ENCODE data around the gene JPH2.

Gene JPH2

GRCh38 chr20:44145131-44145775 lies 41.7 kb downstream of the JPH2 start:
- Histone ChIP-seq H3K27me3 (replicated peaks; ENCODE audit: insufficient read depth, low read length) (peaks cover 5% of the 10 kb centered on the region; the same call in 1 of the 2 replicates), H3F3A (ENCODE audit: insufficient read depth, low read length) (no peaks in the 10 kb centered on the region), H3K4me2 (ENCODE audit: low read depth, low read length) (no peak overlapping the region), H3K9me3 (replicated peaks; ENCODE audit: insufficient read depth, low read length) (no peaks in the 10 kb centered on the region), H4K20me1 (ENCODE audit: insufficient read depth, low read length) (no peaks in the 10 kb centered on the region), H3K79me2 (ENCODE audit: low read length) (no peaks in the 10 kb centered on the region), H3K36me3 (replicated peaks; ENCODE audit: insufficient read depth, low read length) (no peaks in the 10 kb centered on the region), H3K9ac (ENCODE audit: low read length) (no peak overlapping the region), H3K4me1 (ENCODE audit: low read length) (no peaks in the 10 kb centered on the region), H3K4me3 (ENCODE audit: low read length) (no peak overlapping the region), H3K9me2 (replicated peaks; ENCODE audit: insufficient read depth, low read length) (no peaks in the 10 kb centered on the region), H3K27ac (ENCODE audit: low read length) (no peak overlapping the region), H2AFZ (ENCODE audit: low read length) (no peak overlapping the region)
- DNase-seq = no peak
- TF ChIP-seq EZH2 (optimal IDR thresholded peaks at IDR 0.05; ENCODE audit: low read depth, low read length) (no peak), EZH2phosphoT487 (IDR thresholded peaks at IDR 0.05; ENCODE audit: low read length) (no peak)
- TF ChIP-seq, protein P1, sequence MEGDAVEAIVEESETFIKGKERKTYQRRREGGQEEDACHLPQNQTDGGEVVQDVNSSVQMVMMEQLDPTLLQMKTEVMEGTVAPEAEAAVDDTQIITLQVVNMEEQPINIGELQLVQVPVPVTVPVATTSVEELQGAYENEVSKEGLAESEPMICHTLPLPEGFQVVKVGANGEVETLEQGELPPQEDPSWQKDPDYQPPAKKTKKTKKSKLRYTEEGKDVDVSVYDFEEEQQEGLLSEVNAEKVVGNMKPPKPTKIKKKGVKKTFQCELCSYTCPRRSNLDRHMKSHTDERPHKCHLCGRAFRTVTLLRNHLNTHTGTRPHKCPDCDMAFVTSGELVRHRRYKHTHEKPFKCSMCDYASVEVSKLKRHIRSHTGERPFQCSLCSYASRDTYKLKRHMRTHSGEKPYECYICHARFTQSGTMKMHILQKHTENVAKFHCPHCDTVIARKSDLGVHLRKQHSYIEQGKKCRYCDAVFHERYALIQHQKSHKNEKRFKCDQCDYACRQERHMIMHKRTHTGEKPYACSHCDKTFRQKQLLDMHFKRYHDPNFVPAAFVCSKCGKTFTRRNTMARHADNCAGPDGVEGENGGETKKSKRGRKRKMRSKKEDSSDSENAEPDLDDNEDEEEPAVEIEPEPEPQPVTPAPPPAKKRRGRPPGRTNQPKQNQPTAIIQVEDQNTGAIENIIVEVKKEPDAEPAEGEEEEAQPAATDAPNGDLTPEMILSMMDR (IDR thresholded peaks at IDR 0.05; ENCODE audit: low read length) = no peak

DNA sequence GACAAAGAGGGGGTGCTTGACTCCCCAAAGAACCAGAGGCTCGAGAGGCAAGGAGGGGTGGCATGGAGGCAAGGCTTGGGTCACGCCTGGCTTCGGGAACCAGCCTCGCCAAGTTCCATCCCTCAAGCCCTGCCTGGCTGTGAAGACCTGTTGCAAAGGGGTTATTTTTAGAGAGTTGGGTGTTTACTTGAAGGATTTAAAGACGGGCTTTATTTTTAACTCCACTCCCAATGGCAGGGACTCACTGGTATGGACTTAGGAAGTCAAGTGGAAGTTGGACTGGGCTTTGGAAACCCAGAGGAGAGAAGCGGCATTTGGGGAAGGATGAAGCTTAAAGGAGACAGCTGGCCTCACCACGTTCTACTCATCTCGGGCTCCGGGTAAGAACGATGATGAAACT lies 43.1 kb downstream of the JPH2 start:
- Histone ChIP-seq H3K36me3 (replicated peaks; ENCODE audit: insufficient read depth, low read length) (no peaks in the 10 kb centered on the region), H3K79me2 (ENCODE audit: low read length) (no peaks in the 10 kb centered on the region), H3K9ac (ENCODE audit: low read length) (no peak overlapping the region), H3K4me3 (ENCODE audit: low read length) (no peak overlapping the region), H2AFZ (ENCODE audit: low read length) (no peak overlapping the region), H3F3A (ENCODE audit: insufficient read depth, low read length) (no peaks in the 10 kb centered on the region), H4K20me1 (ENCODE audit: insufficient read depth, low read length) (no peaks in the 10 kb centered on the region), H3K27me3 (replicated peaks; ENCODE audit: insufficient read depth, low read length) (peaks cover 5% of the 10 kb centered on the region; the same call in 1 of the 2 replicates), H3K4me2 (ENCODE audit: low read depth, low read length) (no peak overlapping the region), H3K27ac (ENCODE audit: low read length) (no peak overlapping the region), H3K9me2 (replicated peaks; ENCODE audit: insufficient read depth, low read length) (no peaks in the 10 kb centered on the region), H3K4me1 (ENCODE audit: low read length) (no peaks in the 10 kb centered on the region), H3K9me3 (replicated peaks; ENCODE audit: insufficient read depth, low read length) (no peaks in the 10 kb centered on the region)
- DNase-seq = no peak
- TF ChIP-seq, protein P1 (IDR thresholded peaks at IDR 0.05; ENCODE audit: low read length) = no peak
- TF ChIP-seq EZH2 (optimal IDR thresholded peaks at IDR 0.05; ENCODE audit: low read depth, low read length) = no peak
- TF ChIP-seq EZH2phosphoT487 (IDR thresholded peaks at IDR 0.05; ENCODE audit: low read length) = no peak

GRCh38 chr20:44142413-44142812 lies 44.6 kb downstream of the JPH2 start:
- DNase-seq = no peak
- H3K4me2 ChIP-seq (ENCODE audit: low read depth, low read length) = no peak overlapping the region
- H4K20me1 ChIP-seq (ENCODE audit: insufficient read depth, low read length) = no peaks in the 10 kb centered on the region
- H3K27me3 ChIP-seq (replicated peaks; ENCODE audit: insufficient read depth, low read length) = peaks cover 5% of the 10 kb centered on the region; the same call in 1 of the 2 replicates
- H3K79me2 ChIP-seq (ENCODE audit: low read length) = no peaks in the 10 kb centered on the region
- H3K9me3 ChIP-seq (replicated peaks; ENCODE audit: insufficient read depth, low read length) = no peaks in the 10 kb centered on the region
- no peak overlapping the region for H3K4me3 ChIP-seq (ENCODE audit: low read length)
- H3K9ac ChIP-seq (ENCODE audit: low read length) = no peak overlapping the region
- H2AFZ ChIP-seq (ENCODE audit: low read length) = no peak overlapping the region
- no peaks in the 10 kb centered on the region for H3K9me2 ChIP-seq (replicated peaks; ENCODE audit: insufficient read depth, low read length)
- no peaks in the 10 kb centered on the region for H3F3A ChIP-seq (ENCODE audit: insufficient read depth, low read length)
- H3K4me1 ChIP-seq (ENCODE audit: low read length) = no peaks in the 10 kb centered on the region
- TF ChIP-seq EZH2phosphoT487 (IDR thresholded peaks at IDR 0.05; ENCODE audit: low read length) (no peak), EZH2 (optimal IDR thresholded peaks at IDR 0.05; ENCODE audit: low read depth, low read length) (no peak)
- TF ChIP-seq, protein P1 (IDR thresholded peaks at IDR 0.05; ENCODE audit: low read length) = no peak
- H3K36me3 ChIP-seq (replicated peaks; ENCODE audit: insufficient read depth, low read length) = no peaks in the 10 kb centered on the region
- H3K27ac ChIP-seq (ENCODE audit: low read length) = no peak overlapping the region
